Thoracic aorta (tissue), 2 donors: Measurements from ENCODE around the gene RBM42. TPM values are rescaled to one million over a fixed set of nuclear protein-coding genes. Genes with fewer than 3 reads are reported as not detected.
"Not testable (repeated sequence)": the region's sequence is repeated elsewhere in the genome, so short reads cannot be mapped to it uniquely, and the experiment has no call there.

Experiments used
- ATAC-seq: fragments of 150-250 bp; one replicate; pipeline ENCODE4 v1.8.0; 2017; ENCODE audit warnings: low read depth; ENCODE audit not compliant: insufficient number of reproducible peaks, low FRiP score
- DNase-seq: peaks from one replicate; pipeline ENCODE4 v3.0.0-alpha.2; 2020; ENCODE audit warnings: low spot score
- H3K27ac ChIP-seq, 2 donors: fragments of 200-600 bp; sonication (generic); 1 replicate in 1 of 2; 2 replicates in 1 of 2; pipeline ENCODE4 v1.5.1; 2016; ENCODE audit warnings: mild to moderate bottlenecking in 2 of 2, moderate library complexity in 2 of 2
- H3K27me3 ChIP-seq: fragments of 200-600 bp; sonication (generic); replicated peaks from 2 replicates; pipeline ENCODE4 v1.6.0; 2016; ENCODE audit warnings: mild to moderate bottlenecking; ENCODE audit not compliant: insufficient read depth
- H3K36me3 ChIP-seq: fragments of 200-600 bp; sonication (generic); one replicate; pipeline ENCODE4 v1.5.1; 2016
- H3K4me1 ChIP-seq, 2 donors: fragments of 200-600 bp; sonication (generic); 1 replicate in 1 of 2; 2 replicates in 1 of 2; pipeline versions ENCODE4 v1.5.1 to v1.6.0; 2016; ENCODE audit warnings: low read depth in 2 of 2, mild to moderate bottlenecking in 1 of 2; ENCODE audit not compliant: control insufficient read depth in 1 of 2
- H3K4me3 ChIP-seq: fragments of 200-600 bp; sonication (generic); 2 replicates; pipeline ENCODE4 v1.5.1; 2016; ENCODE audit warnings: mild to moderate bottlenecking
- H3K9me3 ChIP-seq: fragments of 200-600 bp; sonication (generic); 2 replicates; pipeline ENCODE4 v1.5.1; 2016
- CTCF ChIP-seq: fragments of 200-600 bp; sonication (generic); IDR thresholded peaks from one replicate; pipeline ENCODE4 v1.5.1; 2019; ENCODE audit warnings: antibody characterized with exemption
- total RNA-seq, 2 donors: library from RNA; depleted of rRNA; stranded (reverse); fragments of >200 nt; gene quantifications; one replicate each; pipeline versions ENCODE4 v1.1.0 to v1.2.3, GENCODE V29; 2016

The RBM42 gene
- total RNA-seq, 2 donors from 2014 or later = 47.2 to 53.8 TPM

DNA sequence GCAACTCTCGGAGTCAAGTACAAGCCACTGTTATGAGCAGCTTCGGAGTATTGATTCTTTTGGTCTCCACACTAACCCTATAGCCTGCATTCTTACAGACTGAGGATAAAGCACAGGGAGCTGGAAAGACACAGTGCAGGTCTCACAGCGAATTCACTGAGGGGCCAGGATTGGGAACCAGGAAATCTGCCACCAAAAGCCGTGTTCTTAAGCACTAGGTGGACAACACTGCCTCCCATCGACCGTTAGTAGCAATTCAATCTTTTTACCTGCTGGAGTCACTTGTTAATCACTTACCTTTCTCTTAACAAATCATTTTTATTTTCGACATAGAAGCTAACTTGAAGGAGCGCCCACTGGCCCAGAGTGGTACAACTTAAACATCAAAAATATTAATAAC lies 36.6 kb upstream of the RBM42 start:
- no peak for ATAC-seq
- no peaks in the 10 kb centered on the region for H3K36me3 ChIP-seq

DNA sequence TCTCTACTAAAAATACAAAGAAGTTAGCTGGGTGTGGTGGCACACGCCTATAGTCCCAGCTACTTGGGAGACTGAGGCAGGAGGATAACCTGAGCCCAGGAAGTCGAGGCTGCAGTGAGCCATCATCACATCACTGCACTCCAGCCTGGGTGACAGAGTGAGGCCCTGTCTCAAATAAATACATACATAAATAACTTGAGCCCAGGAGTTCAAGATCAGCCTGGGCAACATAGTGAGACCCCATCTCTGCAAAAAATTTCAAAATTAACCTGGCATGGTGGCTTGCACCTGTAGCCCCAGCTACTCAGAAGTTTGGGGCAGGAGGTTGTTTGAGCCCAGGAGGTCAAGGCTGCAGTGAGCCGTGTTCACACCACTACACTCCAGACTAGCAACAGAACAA lies 33.8 kb upstream of the RBM42 start:
- H3K4me3 ChIP-seq, DNase-seq, H3K4me1 ChIP-seq, H3K27ac ChIP-seq, H3K9me3 ChIP-seq, H3K36me3 ChIP-seq, H3K27me3 ChIP-seq, ATAC-seq: not testable (repeated sequence)

More for the DNA sequence above, 36.6 kb upstream of the RBM42 start:
- no peak for DNase-seq
- H3K9me3 ChIP-seq = no peaks in the 10 kb centered on the region
- H3K4me1 ChIP-seq = no peaks in the 10 kb centered on the region
- no peak overlapping the region for H3K27ac ChIP-seq
- no peak overlapping the region for H3K4me3 ChIP-seq
- no peaks in the 10 kb centered on the region for H3K27me3 ChIP-seq
- no peak for TF ChIP-seq CTCF

GRCh38 chr19:35595928-35596327 lies 32.9 kb upstream of the RBM42 start:
- H3K4me3 ChIP-seq = no peak overlapping the region
- no peaks in the 10 kb centered on the region for H3K4me1 ChIP-seq
- no peak for TF ChIP-seq CTCF
- ATAC-seq = no peak
- no peaks in the 10 kb centered on the region for H3K36me3 ChIP-seq
- no peak for DNase-seq
- no peak overlapping the region for H3K27ac ChIP-seq
- no peaks in the 10 kb centered on the region for H3K9me3 ChIP-seq
- H3K27me3 ChIP-seq = no peaks in the 10 kb centered on the region

DNA sequence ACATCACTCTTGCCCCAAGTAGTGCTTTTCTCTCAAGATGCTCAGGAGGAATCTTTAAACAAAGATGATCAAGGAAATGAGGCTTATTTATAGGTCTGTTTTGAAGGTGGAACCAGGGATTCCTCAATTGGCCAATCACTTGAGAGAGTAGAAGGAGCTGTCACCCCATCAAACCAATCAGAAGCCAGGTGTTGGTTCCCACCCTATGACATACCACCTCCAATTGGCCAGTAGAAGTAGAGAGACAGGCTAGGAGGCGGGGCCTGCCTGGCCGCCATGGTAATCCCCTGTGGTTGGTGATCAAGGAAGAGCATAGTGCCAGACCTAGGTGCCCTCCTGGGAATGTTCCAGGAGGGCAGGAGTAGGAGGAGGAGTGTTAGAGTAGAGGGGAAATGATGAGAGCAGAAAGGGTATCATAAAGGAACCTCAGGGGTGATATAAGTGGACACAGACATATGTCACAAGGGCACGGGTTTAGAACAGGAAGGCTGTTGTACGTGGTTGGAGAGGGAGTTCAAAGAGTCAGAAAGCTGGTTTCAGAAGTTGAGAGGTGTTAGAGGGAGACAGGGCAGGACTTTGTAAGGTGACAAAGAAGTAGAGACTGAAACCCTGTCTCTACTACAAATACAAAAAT lies 32.4 kb upstream of the RBM42 start:
- H3K36me3 ChIP-seq = no peaks in the 10 kb centered on the region
- ATAC-seq = no peak
- H3K27me3 ChIP-seq = no peaks in the 10 kb centered on the region
- no peaks in the 10 kb centered on the region for H3K4me1 ChIP-seq
- H3K4me3 ChIP-seq = no peak overlapping the region
- no peaks in the 10 kb centered on the region for H3K9me3 ChIP-seq
- TF ChIP-seq CTCF = no peak
- no peak overlapping the region for H3K27ac ChIP-seq
- DNase-seq = no peak

DNA sequence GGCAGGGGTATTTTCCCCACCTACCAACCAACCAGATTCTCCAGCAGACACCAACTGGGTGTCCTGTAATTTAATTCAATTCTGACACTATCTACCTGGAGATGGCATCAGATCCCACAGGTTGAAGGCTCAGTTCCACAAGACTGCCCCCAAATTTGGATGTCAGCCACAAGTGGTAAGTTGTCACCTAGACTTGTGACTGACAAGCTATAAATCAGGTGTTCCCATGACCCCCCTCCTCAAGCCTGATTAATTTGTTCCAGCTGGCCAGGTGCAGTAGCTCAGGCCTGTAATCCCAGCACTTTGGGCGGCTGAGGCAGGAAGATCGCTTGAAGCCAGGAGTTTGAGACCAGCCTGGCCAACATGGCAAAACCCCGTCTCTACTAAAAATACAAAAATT lies 26.9 kb upstream of the RBM42 start:
- DNase-seq (no peak), ATAC-seq (no peak)
- Histone ChIP-seq H3K27ac (no peak overlapping the region), H3K4me3 (no peak overlapping the region), H3K4me1 (no peaks in the 10 kb centered on the region), H3K27me3 (no peaks in the 10 kb centered on the region), H3K9me3 (no peaks in the 10 kb centered on the region), H3K36me3 (no peaks in the 10 kb centered on the region)
- TF ChIP-seq CTCF = no peak

GRCh38 chr19:35604436-35604835 lies 24.4 kb upstream of the RBM42 start:
- H3K9me3 ChIP-seq, ATAC-seq, H3K4me1 ChIP-seq, DNase-seq, H3K27ac ChIP-seq, H3K4me3 ChIP-seq, H3K27me3 ChIP-seq, H3K36me3 ChIP-seq: not testable (repeated sequence)

DNA sequence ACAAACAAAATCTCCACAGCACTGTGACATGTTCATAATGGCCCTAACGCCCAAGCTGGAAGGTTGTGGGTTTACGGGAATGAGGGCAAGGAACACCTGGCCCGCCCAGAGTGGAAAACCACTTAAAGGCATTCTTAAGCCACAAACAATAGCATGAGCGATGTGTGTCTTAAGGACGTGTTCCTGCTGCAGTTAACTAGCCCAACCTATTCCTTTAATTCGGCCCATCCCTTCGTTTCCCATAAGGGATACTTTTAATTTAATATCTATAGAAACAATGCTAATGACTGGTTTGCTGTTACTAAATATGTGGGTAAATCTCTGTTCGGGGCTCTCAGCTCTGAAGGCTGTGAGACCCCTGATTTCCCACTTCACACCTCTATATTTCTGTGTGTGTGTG lies 21.7 kb upstream of the RBM42 start:
- DNase-seq, H3K27ac ChIP-seq, H3K4me1 ChIP-seq, H3K9me3 ChIP-seq, ATAC-seq, H3K4me3 ChIP-seq, H3K36me3 ChIP-seq, H3K27me3 ChIP-seq: not testable (repeated sequence)
